ENCODE data around the gene TFB2M. TPM values are rescaled to one million over a fixed set of nuclear protein-coding genes. Genes with fewer than 3 reads are reported as not detected.
A peak's percentile ranks its signal among the peaks of the same experiment; 100 is the strongest.

Gene TFB2M
- total and polyA plus RNA-seq, 2 of the 13 experiments (the other 11 are each of a cell fraction or from before 2014, with no cell fraction given) = 15.7 to 31.4 TPM

DNA sequence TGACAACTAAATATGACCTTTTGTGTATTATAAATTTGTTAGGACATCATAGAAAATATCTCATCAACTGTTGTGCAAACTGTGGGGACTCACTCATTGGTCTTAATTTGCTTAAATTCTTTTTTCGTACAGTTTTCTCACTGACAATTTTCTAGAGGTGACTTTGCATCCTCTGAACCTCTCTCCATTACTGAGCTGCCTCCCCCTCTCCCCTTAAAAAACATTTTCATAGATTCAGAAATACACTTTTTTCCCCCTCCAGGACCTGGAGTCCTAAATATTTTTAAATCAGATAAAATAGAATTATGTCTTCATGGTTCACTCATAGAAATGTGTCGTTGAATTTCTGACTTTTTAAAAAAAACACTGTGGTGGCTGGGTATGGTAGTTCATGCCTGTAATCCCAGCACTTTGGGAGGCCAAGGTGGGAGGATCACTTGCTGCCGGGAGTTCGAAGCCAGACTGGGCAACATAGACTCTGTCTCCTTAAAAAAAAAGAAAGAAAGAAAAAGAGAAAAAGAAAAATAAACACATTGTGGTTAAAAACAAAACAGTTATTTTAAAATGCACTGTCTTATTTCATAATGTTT lies 1.7 kb upstream of the TFB2M start:
- BruUV-seq (replicated peaks) = TSS peak; percentile 63
- Histone ChIP-seq H3K4me1 (ENCODE audit: insufficient read depth, low read length) (peaks cover 48% of the 10 kb centered on the region), H3K4me2 (ENCODE audit: low read depth, low read length) (peak overlapping the region; percentile 72), H3K9me3 (ENCODE audit: low read length) (no peaks in the 10 kb centered on the region), H4K20me1 (ENCODE audit: insufficient read depth, low read length) (no peaks in the 10 kb centered on the region), H3K9ac (ENCODE audit: insufficient read depth, low read depth, low read length) (peak overlapping the region; percentile 73), H3K27me3 (ENCODE audit: control insufficient read depth in 1 of 2, insufficient read depth in 2 of 2, low read length in 2 of 2) (no peaks in the 10 kb centered on the region; a peak in 1 of 5 replicates), H3K4me3 (replicated peaks in 1 of 3; ENCODE audit: insufficient read depth in 1 of 3, low read depth in 2 of 3, low read length in 3 of 3) (peak overlapping the region; percentile 84 to 99 (median 96); a peak in 5 of 6 replicates), H3K36me3 (replicated peaks in 1 of 2; ENCODE audit: control insufficient read depth in 1 of 2, insufficient read depth in 2 of 2, low read length in 2 of 2) (peaks cover 0 to 3% of the 10 kb centered on the region in 2 experiments; a peak in 2 of 5 replicates), H3K27ac (ENCODE audit: extremely low read length, insufficient read depth, low read length) (peak overlapping the region; percentile 75), H2AFZ (ENCODE audit: low read length) (no peak overlapping the region), H3K79me2 (ENCODE audit: insufficient read depth, low read length) (peaks cover 73% of the 10 kb centered on the region)
- ATAC-seq (no peak), DNase-seq (ENCODE audit: low spot score) (no peak), FAIRE-seq (no peak)
- TF ChIP-seq TCF7 (IDR thresholded peaks at IDR 0.05; ENCODE audit: low read depth) (no peak), ZNF770 (CRISPR knock-in tag; IDR thresholded peaks at IDR 0.05) (peak; percentile 86)
- CTCF ChIA-PET (ENCODE audit: low intra/inter-chr PET ratio, low total read pairs) = no interaction called here
- intact Hi-C loops (cut with micrococcal nuclease; ENCODE audit: unreplicated experiment) = loop anchor here (5.0 kb wide), 1 partner anchor 35 kb away; no protein-coding TSS in a partner anchor
- POLR2A ChIA-PET = interaction anchor here (2.8 kb wide), 1 partner anchor 15 kb away, joined by 34 read pairs; no protein-coding TSS in a partner anchor
- in situ Hi-C loops (cut with HindIII; ENCODE audit: extremely low pct_ligation_motif_present, low pct_unique_long_range_greater_than_20kb) = no loop called here
- 40% methylated on average over 4 of the region's 4 CpGs for WGBS (ENCODE audit: low lambda C conversion rate)

DNA sequence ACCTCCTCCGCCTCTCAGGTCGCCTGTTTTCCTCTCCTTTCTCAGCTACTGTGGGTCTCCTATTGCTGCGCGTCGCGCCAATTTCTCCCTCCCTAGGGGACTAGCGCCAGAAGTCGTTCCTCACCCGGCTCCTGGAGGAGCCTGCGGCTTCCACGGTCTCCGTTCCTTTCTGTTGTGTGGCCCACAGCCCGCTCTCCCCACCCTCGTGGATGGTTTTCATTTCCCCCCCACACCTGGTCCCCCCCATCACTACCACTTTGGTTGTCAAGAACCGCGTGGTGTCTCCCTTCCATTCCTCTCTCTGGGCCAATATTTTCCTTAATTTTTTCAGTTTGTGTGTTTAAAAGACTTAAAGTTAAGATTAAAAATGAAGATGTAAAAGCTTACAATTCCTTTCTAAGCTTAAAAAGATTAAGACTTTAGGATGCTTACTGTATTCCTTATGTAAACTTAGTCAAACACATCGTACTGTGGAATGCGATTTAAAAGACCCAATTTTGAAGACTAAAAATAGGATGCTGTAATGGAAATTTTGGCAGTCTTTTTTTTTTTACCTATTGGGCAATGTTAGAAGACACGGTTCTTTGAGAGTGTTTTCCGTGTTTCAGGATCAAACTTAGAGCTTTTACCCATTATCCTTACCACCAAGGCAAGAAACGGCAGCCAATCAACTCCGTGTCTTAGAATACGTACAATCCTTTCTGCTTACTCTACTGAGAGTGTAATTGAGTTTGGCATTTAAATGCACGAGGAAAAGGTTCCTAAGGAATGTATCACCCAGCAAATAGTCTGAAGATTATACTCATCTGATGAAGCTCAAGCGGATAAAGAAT lies 968 bp upstream of the TFB2M start:
- Histone ChIP-seq H3K79me2 (ENCODE audit: insufficient read depth, low read length) (peaks cover 75% of the 10 kb centered on the region), H3K4me1 (ENCODE audit: insufficient read depth, low read length) (peaks cover 54% of the 10 kb centered on the region), H3K9me3 (ENCODE audit: low read length) (no peaks in the 10 kb centered on the region), H3K27ac (ENCODE audit: extremely low read length, insufficient read depth, low read length) (peak overlapping the region; percentile 75), H3K9ac (ENCODE audit: insufficient read depth, low read depth, low read length) (peak overlapping the region; percentile 73), H3K27me3 (ENCODE audit: control insufficient read depth in 1 of 2, insufficient read depth in 2 of 2, low read length in 2 of 2) (no peaks in the 10 kb centered on the region; a peak in 1 of 5 replicates), H3K4me2 (ENCODE audit: low read depth, low read length) (peak overlapping the region; percentile 72), H3K4me3 (replicated peaks in 1 of 3; ENCODE audit: insufficient read depth in 1 of 3, low read depth in 2 of 3, low read length in 3 of 3) (peak overlapping the region; percentile 84 to 99 (median 96)), H2AFZ (ENCODE audit: low read length) (no peak overlapping the region), H3K36me3 (replicated peaks in 1 of 2; ENCODE audit: control insufficient read depth in 1 of 2, insufficient read depth in 2 of 2, low read length in 2 of 2) (peaks cover 0 to 9% of the 10 kb centered on the region in 2 experiments; a peak in 3 of 5 replicates), H4K20me1 (ENCODE audit: insufficient read depth, low read length) (no peaks in the 10 kb centered on the region)
- WGBS (ENCODE audit: low lambda C conversion rate) = 1% methylated on average over 25 of the region's 25 CpGs
- in situ Hi-C loops (cut with HindIII; ENCODE audit: extremely low pct_ligation_motif_present, low pct_unique_long_range_greater_than_20kb) (no loop called here), intact Hi-C loops (cut with micrococcal nuclease; ENCODE audit: unreplicated experiment) (loop anchor here (1.0 to 5.0 kb wide), 2 partner anchors 16 to 35 kb away; no protein-coding TSS in a partner anchor)
- BruUV-seq (replicated peaks) = no TSS peak
- POLR2A ChIA-PET = interaction anchor here (0.8 to 2.8 kb wide), 5 partner anchors 15 to 116 kb away, joined by 3 to 34 read pairs (median 3); no protein-coding TSS in a partner anchor
- CTCF ChIA-PET (ENCODE audit: low intra/inter-chr PET ratio, low total read pairs) = no interaction called here
- FAIRE-seq (no peak), DNase-seq (ENCODE audit: low spot score) (peak; percentile 9), ATAC-seq (no peak)
- TF ChIP-seq GABPA (IDR thresholded peaks at IDR 0.05; ENCODE audit: low read depth, low read length) (no peak), GABPA (CRISPR knock-in tag; IDR thresholded peaks at IDR 0.05; ENCODE audit: low read depth) (no peak), MXD1 (CRISPR knock-in tag; IDR thresholded peaks at IDR 0.05) (peak; percentile 2; the same call in 1 of the 2 replicates), TOE1 (CRISPR knock-in tag; IDR thresholded peaks at IDR 0.05) (0 out of 2 replicates have a peak, but pooled peaks have one; percentile 3), ZNF441 (CRISPR knock-in tag; IDR thresholded peaks at IDR 0.05; ENCODE audit: borderline replicate concordance) (no peak), BCL6 (CRISPR knock-in tag; IDR thresholded peaks at IDR 0.05) (no peak), ZNF205 (CRISPR knock-in tag; IDR thresholded peaks at IDR 0.05) (no peak), THAP11 (CRISPR knock-in tag; IDR thresholded peaks at IDR 0.05) (no peak), ZNF547 (CRISPR knock-in tag; IDR thresholded peaks at IDR 0.05) (no peak), ZNF264 (CRISPR knock-in tag; IDR thresholded peaks at IDR 0.05) (no peak), SMAD1 (CRISPR knock-in tag; IDR thresholded peaks at IDR 0.05; ENCODE audit: borderline replicate concordance, low read depth) (no peak)
- TF ChIP-seq, protein P1, sequence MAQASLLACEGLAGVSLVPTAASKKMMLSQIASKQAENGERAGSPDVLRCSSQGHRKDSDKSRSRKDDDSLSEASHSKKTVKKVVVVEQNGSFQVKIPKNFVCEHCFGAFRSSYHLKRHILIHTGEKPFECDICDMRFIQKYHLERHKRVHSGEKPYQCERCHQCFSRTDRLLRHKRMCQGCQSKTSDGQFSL (CRISPR knock-in tag; IDR thresholded peaks at IDR 0.05) = peak; percentile 80
